CD4-positive, alpha-beta T cell treated with Interleukin-4 for 1 hour (primary cell): ENCODE results near the gene IL1RAPL1.

Experiments used
- DNase-seq, 2 donors: peaks; one replicate each; pipeline ENCODE4 v3.0.0-alpha.2; 2020 to 2022

The IL1RAPL1 gene

GRCh38 chrX:29455702-29456101, 868.5 kb downstream of the IL1RAPL1 start:
- no peak for DNase-seq

- no peak for DNase-seq
Measured at GRCh38 chrX:29461039-29461438, 873.8 kb downstream of the IL1RAPL1 start.

- DNase-seq = no peak
Measured at GRCh38 chrX:29466456-29466855, 879.2 kb downstream of the IL1RAPL1 start.

GRCh38 chrX:29468911-29469494, 881.8 kb downstream of the IL1RAPL1 start:
- DNase-seq = no peak

GRCh38 chrX:29470030-29470429, 882.8 kb downstream of the IL1RAPL1 start:
- DNase-seq = no peak

GRCh38 chrX:29471829-29472228, 884.6 kb downstream of the IL1RAPL1 start:
- no peak for DNase-seq

- no peak for DNase-seq
Measured at GRCh38 chrX:29477878-29478277, 890.6 kb downstream of the IL1RAPL1 start.

- no peak for DNase-seq
Measured at GRCh38 chrX:29478336-29479069, 891.3 kb downstream of the IL1RAPL1 start.

GRCh38 chrX:29487214-29487613, 900.0 kb downstream of the IL1RAPL1 start:
- DNase-seq = no peak

GRCh38 chrX:29487714-29488113, 900.5 kb downstream of the IL1RAPL1 start:
- no peak for DNase-seq

GRCh38 chrX:29488919-29489318, 901.7 kb downstream of the IL1RAPL1 start:
- DNase-seq = no peak

GRCh38 chrX:29490606-29491005, 903.4 kb downstream of the IL1RAPL1 start:
- no peak for DNase-seq

- no peak for DNase-seq
Measured at GRCh38 chrX:29491659-29492058, 904.4 kb downstream of the IL1RAPL1 start.

GRCh38 chrX:29496636-29497180, 909.5 kb downstream of the IL1RAPL1 start:
- DNase-seq = no peak

GRCh38 chrX:29506729-29507128, 919.5 kb downstream of the IL1RAPL1 start:
- DNase-seq = no peak

- no peak for DNase-seq
Measured at GRCh38 chrX:29518100-29518499, 930.9 kb downstream of the IL1RAPL1 start.

- no peak for DNase-seq
Measured at GRCh38 chrX:29528281-29528680, 941.0 kb downstream of the IL1RAPL1 start.

GRCh38 chrX:29530501-29530900, 943.3 kb downstream of the IL1RAPL1 start:
- DNase-seq = no peak

GRCh38 chrX:29531336-29531735, 944.1 kb downstream of the IL1RAPL1 start:
- no peak for DNase-seq

- no peak for DNase-seq
Measured at GRCh38 chrX:29535212-29536162, 948.2 kb downstream of the IL1RAPL1 start.

- DNase-seq = no peak
Measured at GRCh38 chrX:29541038-29541437, 953.8 kb downstream of the IL1RAPL1 start.

GRCh38 chrX:29542152-29542551, 954.9 kb downstream of the IL1RAPL1 start:
- DNase-seq = no peak

- no peak for DNase-seq
Measured at GRCh38 chrX:29545878-29546277, 958.6 kb downstream of the IL1RAPL1 start.
